ENCODE data around the gene KLHL6. TPM values are rescaled to one million over a fixed set of nuclear protein-coding genes. Genes with fewer than 3 reads are reported as not detected.

KLHL6 gene
- total RNA-seq (10 to 100 TPM; 23.9 to 24.2 TPM), total RNA-seq (71.6 to 344 (median 151) reads per million in 172 experiments)
- polyA plus RNA-seq (2013, experiment 1 of 2) = 36.1 TPM
- 42.7 TPM for polyA plus RNA-seq (2013, experiment 2 of 2)

DNA sequence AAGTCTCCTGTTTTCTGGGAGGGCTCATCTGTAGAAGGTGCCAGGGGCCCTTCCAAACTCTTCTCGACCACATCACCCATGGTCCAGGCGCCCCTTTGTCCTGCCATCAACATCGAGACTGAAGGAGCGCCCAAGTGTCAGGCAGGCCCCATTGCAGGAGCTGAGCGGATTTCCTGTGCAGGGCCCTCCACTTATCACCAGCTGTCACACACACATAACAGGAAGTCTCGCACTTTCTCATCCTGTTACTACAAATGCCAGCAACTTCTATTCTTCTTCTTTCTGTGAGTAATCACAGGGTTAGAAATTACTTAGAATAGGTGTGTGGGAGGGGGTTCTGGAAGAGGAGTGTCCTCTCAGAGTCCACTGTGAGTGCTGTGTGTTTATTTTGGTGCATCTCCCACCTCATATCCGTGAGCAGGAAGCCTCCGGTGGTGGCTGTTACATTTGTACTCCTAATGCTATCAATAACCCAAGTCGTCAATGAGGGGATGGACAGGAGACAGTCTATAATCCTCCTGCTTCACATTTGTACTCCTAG lies at the start of gene KLHL6:
Gene KLHL6 (minus strand): TSS at position 166 of the 541 bp plus-strand sequence. CDS start 53 bp downstream, at position 113.
- ChIA-PET CTCF (interaction anchor here (0.7 to 1.3 kb wide), 3 partner anchors 31 to 212 kb away, joined by 3 to 5 read pairs (median 3); no protein-coding TSS in a partner anchor), POLR2A (interaction anchor here (0.6 to 4.3 kb wide), 7 partner anchors 31 to 142 kb away, joined by 3 to 38 read pairs (median 6); partner anchors contain the start of genes KLHL24 and YEATS2)
- DNase-seq (peak; percentile 51 to 87 (median 66)), ATAC-seq (ENCODE audit: poor library complexity) (peak; percentile 92)
- intact Hi-C loops (cut with DNase I, micrococcal nuclease) = loop anchor here (1.0 to 2.0 kb wide), 3 partner anchors 39 to 81 kb away; no protein-coding TSS in a partner anchor
- H3K4me3 ChIP-seq (ENCODE audit: low read length) = peak within 1 kb of the TSS; percentile 82
- H3K4me3 Mint-ChIP-seq = peak within 1 kb of the TSS; percentile 99
- H3K27ac ChIP-seq (ENCODE audit: low read depth in 1 of 2, low read length in 2 of 2) = peak within 1 kb of the TSS; percentile 85 to 87
- H3K27me3 ChIP-seq (ENCODE audit: control insufficient read depth in 1 of 2, insufficient read depth in 2 of 2, low read length in 2 of 2) = no peaks in the 10 kb centered on the region
- peaks cover 56% of the 10 kb centered on the region for H3K4me1 Mint-ChIP-seq (ENCODE audit: low read depth)
- H3K27ac Mint-ChIP-seq = peak within 1 kb of the TSS; percentile 99
- peaks cover 36% of the 10 kb centered on the region for H3K4me1 ChIP-seq (ENCODE audit: insufficient read depth, low read length)
- no peaks in the 10 kb centered on the region for H3K27me3 Mint-ChIP-seq
- H3K36me3 ChIP-seq (ENCODE audit: insufficient read depth, low read length) = no peaks in the 10 kb centered on the region
- TF ChIP-seq CTCF (IDR thresholded peaks at IDR 0.05) = peak; percentile 14
- H3K9me3 ChIP-seq (ENCODE audit: control insufficient read depth in 1 of 2, insufficient read depth in 1 of 2, low read length in 2 of 2) = no peaks in the 10 kb centered on the region
- no peaks in the 10 kb centered on the region for H3K9me3 Mint-ChIP-seq
- H3K36me3 Mint-ChIP-seq (ENCODE audit: low read depth) = peaks cover 42% of the 10 kb centered on the region

- peaks cover 0 to 17% of the 10 kb centered on the region in 2 experiments for H3K9me3 ChIP-seq (ENCODE audit: control insufficient read depth in 1 of 2, insufficient read depth in 1 of 2, low read length in 2 of 2)
- H3K4me3 ChIP-seq (ENCODE audit: low read length) = no peak overlapping the region
- H3K4me1 Mint-ChIP-seq (ENCODE audit: low read depth) = peaks cover 3% of the 10 kb centered on the region
- no peaks in the 10 kb centered on the region for H3K27me3 ChIP-seq (ENCODE audit: control insufficient read depth in 1 of 2, insufficient read depth in 2 of 2, low read length in 2 of 2)
- no peaks in the 10 kb centered on the region for H3K36me3 ChIP-seq (ENCODE audit: insufficient read depth, low read length)
- no peak overlapping the region for H3K27ac ChIP-seq (ENCODE audit: low read depth in 1 of 2, low read length in 2 of 2)
- H3K36me3 Mint-ChIP-seq (ENCODE audit: low read depth) = peaks cover 14% of the 10 kb centered on the region
- no peak overlapping the region for H3K27ac Mint-ChIP-seq
- no peak overlapping the region for H3K4me3 Mint-ChIP-seq
- H3K9me3 Mint-ChIP-seq = peaks cover 10% of the 10 kb centered on the region
- ChIA-PET POLR2A (no interaction called here), CTCF (no interaction called here)
- DNase-seq (no peak), ATAC-seq (ENCODE audit: poor library complexity) (no peak)
- no peaks in the 10 kb centered on the region for H3K4me1 ChIP-seq (ENCODE audit: insufficient read depth, low read length)
- no peak for TF ChIP-seq CTCF (IDR thresholded peaks at IDR 0.05)
- H3K27me3 Mint-ChIP-seq = no peaks in the 10 kb centered on the region
- intact Hi-C loops (cut with DNase I, micrococcal nuclease) = no loop called here
These were observed 42.5 kb upstream of the KLHL6 start for GRCh38 chr3:183597959-183598358.

- peaks cover 7% of the 10 kb centered on the region for H3K4me1 ChIP-seq (ENCODE audit: insufficient read depth, low read length)
- ATAC-seq (ENCODE audit: poor library complexity) (no peak), DNase-seq (no peak)
- POLR2A ChIA-PET = no interaction called here
- no peaks in the 10 kb centered on the region for H3K36me3 ChIP-seq (ENCODE audit: insufficient read depth, low read length)
- peaks cover 14% of the 10 kb centered on the region for H3K36me3 Mint-ChIP-seq (ENCODE audit: low read depth)
- H3K9me3 ChIP-seq (ENCODE audit: control insufficient read depth in 1 of 2, insufficient read depth in 1 of 2, low read length in 2 of 2) = peaks cover 0 to 17% of the 10 kb centered on the region in 2 experiments
- H3K9me3 Mint-ChIP-seq = peaks cover 10% of the 10 kb centered on the region
- no peak overlapping the region for H3K27ac ChIP-seq (ENCODE audit: low read depth in 1 of 2, low read length in 2 of 2)
- CTCF ChIA-PET = no interaction called here
- intact Hi-C loops (cut with DNase I, micrococcal nuclease) = no loop called here
- H3K4me1 Mint-ChIP-seq (ENCODE audit: low read depth) = peaks cover 17% of the 10 kb centered on the region
- H3K27ac Mint-ChIP-seq = no peak overlapping the region
- no peak overlapping the region for H3K4me3 ChIP-seq (ENCODE audit: low read length)
- H3K27me3 Mint-ChIP-seq = no peaks in the 10 kb centered on the region
- TF ChIP-seq CTCF (IDR thresholded peaks at IDR 0.05) = no peak
- no peak overlapping the region for H3K4me3 Mint-ChIP-seq
- H3K27me3 ChIP-seq (ENCODE audit: control insufficient read depth in 1 of 2, insufficient read depth in 2 of 2, low read length in 2 of 2) = no peaks in the 10 kb centered on the region
These were observed 39.1 kb upstream of the KLHL6 start for GRCh38 chr3:183594636-183595035.

All from CD4-positive, alpha-beta T cell (primary cell).